HEK293 (cell line): ENCODE results near the gene SLAMF1.

ENCODE experiments used
- CTCF ChIA-PET: fragments of 350-600 bp; formaldehyde crosslinking; extraction: SDS; loops from one replicate; lab custom pipeline; 2021; ENCODE audit warnings: antibody characterized with exemption; lab: Yijun Ruan, JAX
- POLR2A ChIA-PET: fragments of 300-600 bp; formaldehyde crosslinking; extraction: SDS; loops from one replicate; lab custom pipeline; 2020; ENCODE audit warnings: antibody characterized with exemption, inconsistent platforms; lab: Yijun Ruan, JAX
- H3K27ac ChIP-seq: fragments of 200-500 bp; sonication (Bioruptor generic); 2 replicates; pipeline ENCODE4 v1.5.1; 2014; ENCODE audit warnings: low read depth, low read length, control low read depth, inconsistent platforms; ENCODE audit errors: extremely low read depth
- H3K36me3 ChIP-seq, 2 experiments: fragments of 200-500 bp in 1 of 2; sonication (Bioruptor generic) in 1 of 2; 1 replicate in 1 of 2; 2 replicates in 1 of 2; pipeline ENCODE4 v1.5.1; 2014 to 2017; ENCODE audit warnings: inconsistent platforms in 2 of 2, low read length in 2 of 2; ENCODE audit not compliant: control insufficient read depth in 2 of 2, insufficient read depth in 1 of 2
- H3K4me1 ChIP-seq: fragments of 200-500 bp; sonication (Bioruptor generic); 2 replicates; pipeline ENCODE4 v1.5.1; 2014; ENCODE audit warnings: mild to moderate bottlenecking, low read length, inconsistent platforms; ENCODE audit not compliant: control insufficient read depth, insufficient read depth
- H3K4me3 ChIP-seq: 2 replicates; pipeline ENCODE4 v1.5.1; 2011; ENCODE audit warnings: low read depth, mild to moderate bottlenecking, control low read depth, low read length, moderate library complexity
- H3K9me3 ChIP-seq: fragments of 200-500 bp; sonication (Bioruptor generic); 2 replicates; pipeline ENCODE4 v1.5.1; 2014; ENCODE audit warnings: low read depth, low read length, inconsistent platforms; ENCODE audit not compliant: control insufficient read depth, insufficient read depth
- GFI1B ChIP-seq: fragments of 450-650 bp; formaldehyde crosslinking; IDR thresholded peaks from 2 replicates; pipeline ENCODE4 v1.5.1; 2016; ENCODE audit warnings: missing biosample characterization, missing genetic modification characterization
- HOXD13 ChIP-seq: sonication (generic); formaldehyde crosslinking; IDR thresholded peaks from 2 replicates; pipeline ENCODE4 v1.8.0; 2022; ENCODE audit warnings: missing genetic modification reagents, borderline replicate concordance
- KLF16 ChIP-seq: fragments of 450-650 bp; formaldehyde crosslinking; IDR thresholded peaks from 2 replicates; pipeline ENCODE4 v1.5.1; 2017; ENCODE audit warnings: missing biosample characterization, missing genetic modification characterization
- KLF17 ChIP-seq: fragments of 450-650 bp; formaldehyde crosslinking; IDR thresholded peaks from 2 replicates; pipeline ENCODE4 v1.5.1; 2016; ENCODE audit warnings: missing biosample characterization, missing genetic modification characterization
- MZF1 ChIP-seq: fragments of 450-650 bp; formaldehyde crosslinking; IDR thresholded peaks from 2 replicates; pipeline ENCODE4 v1.5.1; 2017; ENCODE audit warnings: missing biosample characterization, missing genetic modification characterization, borderline replicate concordance
- REST ChIP-seq: fragments of 450-650 bp; formaldehyde crosslinking; IDR thresholded peaks from 2 replicates; pipeline ENCODE4 v1.5.1; 2016; ENCODE audit warnings: missing biosample characterization, missing genetic modification characterization
- SCRT2 ChIP-seq: fragments of 450-650 bp; formaldehyde crosslinking; IDR thresholded peaks from 2 replicates; pipeline ENCODE4 v1.5.1; 2016; ENCODE audit warnings: missing biosample characterization, missing genetic modification characterization
- YY1 ChIP-seq: fragments of 450-650 bp; formaldehyde crosslinking; IDR thresholded peaks from 2 replicates; pipeline ENCODE4 v1.5.1; 2018; ENCODE audit warnings: missing biosample characterization, missing genetic modification characterization
- ZBTB21 ChIP-seq: fragments of 450-650 bp; formaldehyde crosslinking; IDR thresholded peaks from 2 replicates; pipeline ENCODE4 v1.5.1; 2017; ENCODE audit warnings: missing biosample characterization, missing genetic modification characterization
- ZFP41 ChIP-seq: fragments of 450-650 bp; formaldehyde crosslinking; IDR thresholded peaks from 2 replicates; pipeline ENCODE4 v1.5.1; 2016; ENCODE audit warnings: missing biosample characterization, missing genetic modification characterization, borderline replicate concordance
- ZIC2 ChIP-seq: fragments of 450-650 bp; formaldehyde crosslinking; IDR thresholded peaks from 2 replicates; pipeline ENCODE4 v1.5.1; 2016; ENCODE audit warnings: missing biosample characterization, missing genetic modification characterization
- ZNF18 ChIP-seq: fragments of 450-650 bp; formaldehyde crosslinking; IDR thresholded peaks from 2 replicates; pipeline ENCODE4 v1.5.1; 2016; ENCODE audit warnings: missing biosample characterization, missing genetic modification characterization
- ZNF19 ChIP-seq: fragments of 450-650 bp; formaldehyde crosslinking; IDR thresholded peaks from 2 replicates; pipeline ENCODE4; 2016; ENCODE audit warnings: missing biosample characterization, missing genetic modification characterization, low read depth
- ZNF324 ChIP-seq: fragments of 450-650 bp; formaldehyde crosslinking; IDR thresholded peaks from 2 replicates; pipeline ENCODE4 v1.5.1; 2016; ENCODE audit warnings: missing biosample characterization, missing genetic modification characterization
- ZNF792 ChIP-seq: fragments of 450-650 bp; formaldehyde crosslinking; IDR thresholded peaks from 2 replicates; pipeline ENCODE4 v1.5.1; 2016; ENCODE audit warnings: missing biosample characterization, missing genetic modification characterization
- ZNF843 ChIP-seq: fragments of 450-650 bp; formaldehyde crosslinking; IDR thresholded peaks from 2 replicates; pipeline ENCODE4 v1.5.1; 2016; ENCODE audit warnings: missing biosample characterization, missing genetic modification characterization
- ZSCAN5A ChIP-seq: fragments of 450-650 bp; formaldehyde crosslinking; IDR thresholded peaks from 2 replicates; pipeline ENCODE4 v1.5.1; 2016; ENCODE audit warnings: missing biosample characterization, missing genetic modification characterization

The SLAMF1 gene

GRCh38 chr1:160605792-160606479, 40.9 kb downstream of the SLAMF1 start:
- Histone ChIP-seq H3K36me3 (no peaks in the 10 kb centered on the region), H3K4me3 (no peak overlapping the region), H3K4me1 (no peaks in the 10 kb centered on the region), H3K9me3 (no peaks in the 10 kb centered on the region), H3K27ac (no peak overlapping the region)
- TF ChIP-seq ZNF324 (no peak), MZF1 (tag by site-specific recombination) (no peak), ZIC2 (tag by site-specific recombination) (no peak), REST (tag by site-specific recombination) (no peak), HOXD13 (CRISPR knock-in tag) (no peak), ZNF19 (tag by site-specific recombination) (no peak), ZSCAN5A (tag by site-specific recombination) (no peak), GFI1B (tag by site-specific recombination) (no peak), ZNF18 (no peak), KLF17 (tag by site-specific recombination) (no peak)
- ChIA-PET POLR2A (no interaction called here), CTCF (interaction anchor here (0.6 to 4.0 kb wide), 7 partner anchors 8 to 521 kb away, joined by 3 to 24 read pairs (median 5); no protein-coding TSS in a partner anchor)

GRCh38 chr1:160605205-160605604, 41.6 kb downstream of the SLAMF1 start:
- Histone ChIP-seq H3K4me3 (no peak overlapping the region), H3K27ac (no peak overlapping the region), H3K36me3 (no peaks in the 10 kb centered on the region), H3K9me3 (no peaks in the 10 kb centered on the region), H3K4me1 (no peaks in the 10 kb centered on the region)
- ChIA-PET CTCF (interaction anchor here (0.5 to 4.0 kb wide), 4 partner anchors 8 to 520 kb away, joined by 3 to 24 read pairs (median 4); no protein-coding TSS in a partner anchor), POLR2A (no interaction called here)
- TF ChIP-seq SCRT2 (tag by site-specific recombination) (no peak), ZFP41 (tag by site-specific recombination) (no peak), ZNF19 (tag by site-specific recombination) (no peak), ZBTB21 (tag by site-specific recombination) (no peak), ZNF792 (tag by site-specific recombination) (no peak), ZNF843 (tag by site-specific recombination) (no peak), YY1 (tag by site-specific recombination) (no peak), KLF16 (tag by site-specific recombination) (no peak)
